Memory B cell (primary cell): ENCODE results near the gene VAPB.
A peak's percentile ranks its signal among the peaks of the same experiment; 100 is the strongest.
"Not testable (repeated sequence)": the region's sequence is repeated elsewhere in the genome, so short reads cannot be mapped to it uniquely, and the experiment has no call there.

Experiments
- ATAC-seq: fragments of 150-1000 bp; cut with Tn5 transposase; 2 replicates; pipeline ENCODE4 v1.10.0; 2021; ENCODE audit warnings: low read depth, mild to moderate bottlenecking, moderate library complexity
- DNase-seq, 2 donors: peaks; one replicate each; pipeline ENCODE4 v3.0.0; 2022; ENCODE audit warnings: low spot score in 2 of 2
- H3K27ac Mint-ChIP-seq: one replicate; pipeline ENCODE4 v1.8.0; 2022; ENCODE audit warnings: mild to moderate bottlenecking, moderate library complexity, mixed read lengths
- H3K27me3 Mint-ChIP-seq: one replicate; pipeline ENCODE4 v1.8.0; 2022; ENCODE audit warnings: mixed read lengths
- H3K36me3 Mint-ChIP-seq: one replicate; pipeline ENCODE4 v1.8.0; 2022; ENCODE audit warnings: mild to moderate bottlenecking, mixed read lengths
- H3K4me1 Mint-ChIP-seq: one replicate; pipeline ENCODE4 v1.8.0; 2022; ENCODE audit warnings: mixed read lengths
- H3K4me3 Mint-ChIP-seq: one replicate; pipeline ENCODE4 v1.8.0; 2022; ENCODE audit warnings: mild to moderate bottlenecking, moderate library complexity, mixed read lengths
- H3K9me3 Mint-ChIP-seq: one replicate; pipeline ENCODE4 v1.8.0; 2022; ENCODE audit warnings: mixed read lengths

Gene VAPB

GRCh38 chr20:58406422-58407001 lies 17.5 kb downstream of the VAPB start:
- H3K4me1 Mint-ChIP-seq, result peaks cover 19% of the 10 kb centered on the region
- H3K4me3 Mint-ChIP-seq, result no peak overlapping the region
- peaks cover 2% of the 10 kb centered on the region for H3K36me3 Mint-ChIP-seq
- H3K27ac Mint-ChIP-seq, result no peak overlapping the region
- H3K9me3 Mint-ChIP-seq, result no peaks in the 10 kb centered on the region
- ATAC-seq (no peak), DNase-seq (no peak)
- no peaks in the 10 kb centered on the region for H3K27me3 Mint-ChIP-seq

DNA sequence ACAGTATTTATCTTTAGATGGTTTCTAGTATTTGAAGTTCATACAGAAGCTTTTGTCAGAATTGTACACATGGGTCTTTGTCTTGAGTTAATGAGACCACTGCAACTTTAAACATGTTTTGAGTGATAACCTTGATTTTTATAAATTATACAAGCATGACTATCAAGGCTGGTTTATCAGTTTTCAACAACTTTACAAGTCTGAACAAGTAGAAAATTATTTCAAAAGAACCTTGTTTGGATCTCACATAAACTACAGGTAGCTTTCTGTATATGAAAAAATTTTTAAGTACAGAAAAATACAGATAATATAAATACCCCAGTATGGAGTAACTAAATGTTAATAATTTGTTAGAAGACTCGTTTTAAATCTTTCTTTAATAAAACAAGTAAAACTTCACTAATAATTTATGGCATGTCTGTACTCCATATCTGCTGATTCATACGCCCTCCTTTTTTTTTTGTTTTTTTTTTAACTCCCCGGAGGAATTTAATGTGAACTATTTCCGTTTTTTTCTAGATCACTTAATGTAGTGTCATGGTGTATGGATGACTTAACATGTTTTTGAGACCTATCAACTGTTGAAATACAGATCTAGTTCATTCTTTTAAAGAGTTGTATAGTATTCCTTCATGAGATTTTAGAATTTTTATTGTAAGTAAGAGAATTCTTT lies 18.3 kb downstream of the VAPB start:
- Mint-ChIP-seq H3K27ac (no peak overlapping the region), H3K27me3 (no peaks in the 10 kb centered on the region), H3K9me3 (no peaks in the 10 kb centered on the region), H3K4me1 (peaks cover 19% of the 10 kb centered on the region), H3K4me3 (no peak overlapping the region), H3K36me3 (peaks cover 2% of the 10 kb centered on the region)
- ATAC-seq, result no peak
- DNase-seq, result no peak

- no peaks in the 10 kb centered on the region for H3K9me3 Mint-ChIP-seq
- H3K4me1 Mint-ChIP-seq, result peaks cover 19% of the 10 kb centered on the region
- H3K27me3 Mint-ChIP-seq, result no peaks in the 10 kb centered on the region
- DNase-seq (no peak), ATAC-seq (no peak)
- H3K36me3 Mint-ChIP-seq, result peaks cover 2% of the 10 kb centered on the region
- H3K27ac Mint-ChIP-seq, result peak overlapping the region; percentile 35
- no peak overlapping the region for H3K4me3 Mint-ChIP-seq
These were observed 19.0 kb downstream of the VAPB start for GRCh38 chr20:58407966-58408557.

DNA sequence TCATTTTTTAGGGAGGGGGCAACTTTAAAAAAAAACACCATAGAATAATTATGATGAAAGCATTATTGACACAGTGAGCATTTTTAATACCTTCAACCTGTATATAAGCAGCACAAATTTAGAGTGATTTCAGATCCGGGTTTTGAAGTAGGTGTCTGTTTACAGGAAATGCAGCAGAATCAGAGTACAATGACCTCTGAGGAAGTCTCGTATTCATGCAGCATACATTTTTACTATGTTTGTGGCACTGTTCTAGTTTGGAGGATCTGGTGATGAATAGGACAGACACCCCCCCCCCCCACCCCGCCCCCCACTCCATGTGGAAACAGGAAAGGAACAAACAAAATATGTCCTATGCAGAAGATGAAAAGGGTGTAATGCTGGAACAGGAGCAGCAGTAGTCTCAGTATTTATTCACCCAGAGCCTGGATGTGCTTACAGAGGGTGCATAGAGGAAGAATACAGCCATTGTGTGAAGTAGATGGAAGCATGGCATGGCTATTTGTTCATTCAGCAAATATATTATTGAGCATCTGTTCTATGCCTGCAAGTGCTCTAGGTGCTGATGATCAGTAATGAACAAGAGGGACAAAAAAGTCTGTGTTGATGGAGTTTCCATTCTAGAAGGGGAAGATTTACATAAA lies 19.7 kb downstream of the VAPB start:
- ATAC-seq, result peak; percentile 79
- H3K27me3 Mint-ChIP-seq, result no peaks in the 10 kb centered on the region
- DNase-seq, result no peak
- H3K4me3 Mint-ChIP-seq, result peak overlapping the region; percentile 15
- H3K9me3 Mint-ChIP-seq, result no peaks in the 10 kb centered on the region
- peaks cover 2% of the 10 kb centered on the region for H3K36me3 Mint-ChIP-seq
- H3K4me1 Mint-ChIP-seq, result peaks cover 19% of the 10 kb centered on the region
- H3K27ac Mint-ChIP-seq, result peak overlapping the region; percentile 35

GRCh38 chr20:58414216-58414615 lies 25.2 kb downstream of the VAPB start:
- not testable (repeated sequence) for DNase-seq, H3K36me3 Mint-ChIP-seq, H3K27ac Mint-ChIP-seq, H3K4me3 Mint-ChIP-seq, ATAC-seq, H3K9me3 Mint-ChIP-seq, H3K27me3 Mint-ChIP-seq
- peaks cover 20% of the 10 kb centered on the region for H3K4me1 Mint-ChIP-seq

- H3K27ac Mint-ChIP-seq, ATAC-seq, H3K27me3 Mint-ChIP-seq, H3K4me3 Mint-ChIP-seq, H3K9me3 Mint-ChIP-seq, DNase-seq: not testable (repeated sequence)
- H3K36me3 Mint-ChIP-seq, result peaks cover 16% of the 10 kb centered on the region
- H3K4me1 Mint-ChIP-seq, result peaks cover 20% of the 10 kb centered on the region
These were observed 25.8 kb downstream of the VAPB start for GRCh38 chr20:58414786-58415185.

GRCh38 chr20:58416057-58416456 lies 27.0 kb downstream of the VAPB start:
- Mint-ChIP-seq H3K4me1 (peaks cover 15% of the 10 kb centered on the region), H3K27me3 (no peaks in the 10 kb centered on the region), H3K9me3 (no peaks in the 10 kb centered on the region), H3K27ac (peak overlapping the region; percentile 68), H3K4me3 (no peak overlapping the region), H3K36me3 (peaks cover 20% of the 10 kb centered on the region)
- no peak for ATAC-seq
- no peak for DNase-seq

- ATAC-seq, result peak; percentile 49
- no peak overlapping the region for H3K4me3 Mint-ChIP-seq
- H3K36me3 Mint-ChIP-seq, result peaks cover 20% of the 10 kb centered on the region
- no peak for DNase-seq
- no peaks in the 10 kb centered on the region for H3K27me3 Mint-ChIP-seq
- peak overlapping the region; percentile 68 for H3K27ac Mint-ChIP-seq
- no peaks in the 10 kb centered on the region for H3K9me3 Mint-ChIP-seq
- H3K4me1 Mint-ChIP-seq, result peaks cover 15% of the 10 kb centered on the region
These were observed 27.8 kb downstream of the VAPB start for GRCh38 chr20:58416835-58417234.

DNA sequence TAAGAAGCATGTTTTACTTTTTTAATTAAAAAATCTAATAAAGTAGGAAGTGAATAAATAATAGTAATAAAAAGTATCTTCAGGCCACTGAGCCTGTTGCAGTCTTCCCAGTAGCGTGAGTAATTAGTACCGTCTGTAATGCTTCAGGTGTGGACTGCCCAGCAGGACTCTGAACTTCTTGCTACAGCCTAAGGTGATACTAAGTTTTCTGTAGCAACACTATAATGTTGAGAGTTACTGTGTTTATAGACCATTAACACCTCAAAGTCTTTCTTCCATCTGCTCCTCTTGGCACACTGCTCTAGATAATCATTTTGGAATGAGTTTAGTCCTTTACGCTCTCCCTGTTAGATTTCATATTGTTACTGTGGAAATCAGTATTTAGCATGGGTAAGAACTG lies 28.4 kb downstream of the VAPB start:
- DNase-seq (no peak), ATAC-seq (no peak)
- Mint-ChIP-seq H3K36me3 (peaks cover 20% of the 10 kb centered on the region), H3K9me3 (no peaks in the 10 kb centered on the region), H3K4me3 (no peak overlapping the region), H3K4me1 (peaks cover 15% of the 10 kb centered on the region), H3K27me3 (no peaks in the 10 kb centered on the region), H3K27ac (no peak overlapping the region)

DNA sequence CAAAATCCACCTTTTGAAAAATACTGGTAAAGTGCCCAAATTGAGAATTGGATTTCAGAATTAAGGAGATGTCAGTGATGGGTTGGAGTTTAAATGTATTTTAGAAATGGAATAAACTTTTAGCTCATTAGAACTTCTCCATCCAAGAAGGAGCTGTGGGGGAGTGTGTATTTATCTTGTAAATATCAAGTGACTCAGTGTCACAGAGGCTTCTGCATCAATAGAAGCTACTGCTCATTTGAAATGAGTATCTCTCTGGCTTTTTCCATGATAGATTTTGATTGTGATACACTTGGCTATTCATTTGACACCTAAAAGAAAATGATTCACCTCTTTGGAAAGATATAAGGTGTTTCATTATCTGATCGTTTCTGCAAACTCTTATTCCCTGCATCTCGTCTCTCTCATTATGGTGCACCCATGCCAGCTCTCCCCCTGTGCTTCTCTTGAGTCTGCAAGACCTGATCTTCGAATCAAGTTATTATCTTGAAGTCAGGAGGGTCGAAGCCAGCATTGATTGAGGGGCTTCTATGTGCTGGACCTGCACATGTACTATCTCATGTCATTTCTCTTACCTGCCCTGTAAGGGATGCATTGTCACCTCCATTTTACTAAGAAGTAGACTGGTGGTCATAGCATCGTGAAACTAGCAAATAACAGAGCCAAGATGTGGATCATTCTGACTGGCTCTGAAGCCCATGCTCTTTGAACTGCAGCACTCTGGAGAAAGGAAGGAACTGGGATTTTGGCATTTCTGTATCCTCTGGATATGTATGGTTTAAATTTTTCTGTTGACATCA lies 30.1 kb downstream of the VAPB start:
- Mint-ChIP-seq H3K27ac (no peak overlapping the region), H3K4me1 (peaks cover 16% of the 10 kb centered on the region), H3K9me3 (no peaks in the 10 kb centered on the region), H3K36me3 (peaks cover 21% of the 10 kb centered on the region), H3K4me3 (no peak overlapping the region), H3K27me3 (no peaks in the 10 kb centered on the region)
- no peak for ATAC-seq
- DNase-seq, result no peak

GRCh38 chr20:58420798-58421496 lies 31.9 kb downstream of the VAPB start:
- Mint-ChIP-seq H3K27me3 (no peaks in the 10 kb centered on the region), H3K4me3 (no peak overlapping the region), H3K9me3 (no peaks in the 10 kb centered on the region), H3K27ac (no peak overlapping the region), H3K36me3 (peaks cover 27% of the 10 kb centered on the region), H3K4me1 (peaks cover 20% of the 10 kb centered on the region)
- no peak for DNase-seq
- ATAC-seq, result no peak

DNA sequence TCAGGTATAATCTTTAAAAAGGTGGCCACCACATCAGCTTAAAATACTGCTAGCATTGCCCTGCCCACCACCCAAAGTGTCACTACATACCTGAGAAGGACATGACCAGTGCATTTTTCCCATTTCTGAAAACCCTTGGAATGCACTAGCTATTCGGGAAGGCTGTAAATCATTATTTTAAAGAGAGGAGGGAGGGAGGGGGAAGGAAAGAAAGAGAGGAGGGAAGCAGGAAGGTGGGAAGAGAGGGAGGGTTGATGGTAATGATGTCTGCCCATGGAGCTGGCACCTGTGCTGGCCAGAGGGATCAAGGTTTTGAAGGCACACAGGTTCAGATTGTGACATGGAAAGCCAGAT lies 32.4 kb downstream of the VAPB start:
- DNase-seq (no peak), ATAC-seq (no peak)
- Mint-ChIP-seq H3K27me3 (no peaks in the 10 kb centered on the region), H3K9me3 (no peaks in the 10 kb centered on the region), H3K4me1 (peaks cover 15% of the 10 kb centered on the region), H3K36me3 (peaks cover 25% of the 10 kb centered on the region), H3K4me3 (no peak overlapping the region), H3K27ac (no peak overlapping the region)

DNA sequence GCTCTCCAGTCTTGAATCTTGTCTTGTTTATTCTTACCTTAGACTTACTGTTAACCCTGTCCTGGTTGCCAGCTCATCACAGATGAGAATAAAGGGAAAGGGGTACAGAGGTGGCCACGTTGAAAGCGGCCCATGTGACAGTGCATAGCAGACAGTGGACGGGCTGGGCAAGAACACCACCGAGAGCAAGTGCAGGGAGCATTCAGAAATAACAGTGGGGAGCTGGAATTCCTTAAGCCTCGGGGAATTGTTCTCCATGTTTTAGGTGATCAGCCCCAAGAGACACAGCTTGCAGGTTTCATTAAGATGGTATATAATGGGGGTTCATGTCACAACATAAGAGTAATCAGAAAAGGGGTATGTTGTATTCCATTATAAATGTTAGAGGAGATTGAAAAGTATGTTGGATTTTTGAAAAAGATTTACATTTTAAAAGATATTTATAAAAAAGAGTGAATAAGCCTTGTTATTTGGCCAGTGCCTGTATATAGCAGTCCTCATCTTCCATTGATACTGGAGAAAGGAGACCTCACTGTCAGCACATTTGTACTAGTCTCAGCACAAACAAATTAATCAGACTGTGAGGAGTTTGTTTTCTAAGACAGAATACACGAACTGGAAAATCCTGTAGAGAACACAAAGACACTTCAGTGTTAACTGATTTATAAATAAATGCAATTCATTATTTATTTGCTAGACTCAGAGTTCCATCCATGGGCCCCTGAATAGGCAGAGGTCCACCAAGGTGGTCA lies 35.4 kb downstream of the VAPB start:
- no peak overlapping the region for H3K4me3 Mint-ChIP-seq
- DNase-seq, result no peak
- no peaks in the 10 kb centered on the region for H3K27me3 Mint-ChIP-seq
- H3K36me3 Mint-ChIP-seq, result peaks cover 24% of the 10 kb centered on the region
- H3K9me3 Mint-ChIP-seq, result no peaks in the 10 kb centered on the region
- no peak overlapping the region for H3K27ac Mint-ChIP-seq
- ATAC-seq, result no peak
- peaks cover 7% of the 10 kb centered on the region for H3K4me1 Mint-ChIP-seq
